GM18858 (cell line): Measurements from ENCODE around the gene MUC5B.
"Not testable (repeated sequence)": the region's sequence is repeated elsewhere in the genome, so short reads cannot be mapped to it uniquely, and the experiment has no call there.

Experiments
- ATAC-seq: cut with Tn5 transposase; IDR thresholded peaks from one replicate; pipeline ENCODE4 v1.9.1; 2021; ENCODE audit not compliant: unreplicated experiment

MUC5B gene

DNA sequence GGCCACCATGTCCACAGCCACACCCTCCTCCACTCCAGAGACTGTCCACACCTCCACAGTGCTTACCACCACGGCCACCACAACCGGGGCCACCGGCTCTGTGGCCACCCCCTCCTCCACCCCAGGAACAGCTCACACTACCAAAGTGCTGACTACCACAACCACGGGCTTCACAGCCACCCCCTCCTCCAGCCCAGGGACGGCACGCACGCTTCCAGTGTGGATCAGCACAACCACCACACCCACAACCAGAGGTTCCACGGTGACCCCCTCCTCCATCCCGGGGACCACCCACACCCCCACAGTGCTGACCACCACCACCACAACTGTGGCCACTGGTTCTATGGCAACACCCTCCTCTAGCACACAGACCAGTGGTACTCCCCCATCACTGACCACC, 21.7 kb downstream of the MUC5B start:
- ATAC-seq: not testable (repeated sequence)

DNA sequence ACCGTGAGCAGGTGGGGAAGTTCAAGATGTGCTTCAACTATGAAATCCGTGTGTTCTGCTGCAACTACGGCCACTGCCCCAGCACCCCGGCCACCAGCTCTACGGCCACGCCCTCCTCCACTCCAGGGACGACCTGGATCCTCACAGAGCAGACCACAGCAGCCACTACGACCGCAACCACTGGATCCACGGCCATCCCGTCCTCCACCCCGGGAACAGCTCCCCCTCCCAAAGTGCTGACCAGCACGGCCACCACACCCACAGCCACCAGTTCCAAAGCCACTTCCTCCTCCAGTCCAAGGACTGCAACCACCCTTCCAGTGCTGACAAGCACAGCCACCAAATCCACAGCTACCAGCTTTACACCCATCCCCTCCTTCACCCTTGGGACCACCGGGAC, 22.9 kb downstream of the MUC5B start:
- ATAC-seq: not testable (repeated sequence)

DNA sequence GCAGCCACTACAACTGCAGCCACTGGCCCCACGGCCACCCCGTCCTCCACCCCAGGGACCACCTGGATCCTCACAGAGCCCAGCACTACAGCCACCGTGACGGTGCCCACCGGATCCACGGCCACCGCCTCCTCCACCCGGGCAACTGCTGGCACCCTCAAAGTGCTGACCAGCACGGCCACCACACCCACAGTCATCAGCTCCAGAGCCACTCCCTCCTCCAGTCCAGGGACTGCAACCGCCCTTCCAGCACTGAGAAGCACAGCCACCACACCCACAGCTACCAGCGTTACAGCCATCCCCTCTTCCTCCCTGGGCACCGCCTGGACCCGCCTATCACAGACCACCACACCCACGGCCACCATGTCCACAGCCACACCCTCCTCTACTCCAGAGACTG, 23.4 kb downstream of the MUC5B start:
- not testable (repeated sequence) for ATAC-seq

DNA sequence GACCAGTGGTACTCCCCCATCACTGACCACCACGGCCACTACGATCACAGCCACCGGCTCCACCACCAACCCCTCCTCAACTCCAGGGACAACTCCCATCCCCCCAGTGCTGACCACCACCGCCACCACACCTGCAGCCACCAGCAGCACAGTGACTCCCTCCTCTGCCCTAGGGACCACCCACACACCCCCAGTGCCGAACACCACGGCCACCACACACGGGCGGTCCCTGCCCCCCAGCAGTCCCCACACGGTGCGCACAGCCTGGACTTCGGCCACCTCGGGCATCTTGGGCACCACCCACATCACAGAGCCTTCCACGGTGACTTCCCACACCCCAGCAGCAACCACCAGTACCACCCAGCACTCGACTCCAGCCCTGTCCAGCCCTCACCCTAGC, 24.2 kb downstream of the MUC5B start:
- not testable (repeated sequence) for ATAC-seq

DNA sequence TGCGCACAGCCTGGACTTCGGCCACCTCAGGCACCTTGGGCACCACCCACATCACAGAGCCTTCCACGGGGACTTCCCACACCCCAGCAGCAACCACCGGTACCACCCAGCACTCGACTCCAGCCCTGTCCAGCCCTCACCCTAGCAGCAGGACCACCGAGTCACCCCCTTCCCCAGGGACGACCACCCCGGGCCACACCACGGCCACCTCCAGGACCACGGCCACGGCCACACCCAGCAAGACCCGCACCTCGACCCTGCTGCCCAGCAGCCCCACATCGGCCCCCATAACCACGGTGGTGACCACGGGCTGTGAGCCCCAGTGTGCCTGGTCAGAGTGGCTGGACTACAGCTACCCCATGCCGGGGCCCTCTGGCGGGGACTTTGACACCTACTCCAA, 26.1 kb downstream of the MUC5B start:
- not testable (repeated sequence) for ATAC-seq

DNA sequence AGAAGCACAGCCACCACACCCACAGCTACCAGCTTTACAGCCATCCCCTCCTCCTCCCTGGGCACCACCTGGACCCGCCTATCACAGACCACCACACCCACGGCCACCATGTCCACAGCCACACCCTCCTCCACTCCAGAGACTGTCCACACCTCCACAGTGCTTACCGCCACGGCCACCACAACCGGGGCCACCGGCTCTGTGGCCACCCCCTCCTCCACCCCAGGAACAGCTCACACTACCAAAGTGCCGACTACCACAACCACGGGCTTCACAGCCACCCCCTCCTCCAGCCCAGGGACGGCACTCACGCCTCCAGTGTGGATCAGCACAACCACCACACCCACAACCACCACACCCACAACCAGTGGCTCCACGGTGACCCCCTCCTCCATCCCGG, 27.5 kb downstream of the MUC5B start:
- not testable (repeated sequence) for ATAC-seq

DNA sequence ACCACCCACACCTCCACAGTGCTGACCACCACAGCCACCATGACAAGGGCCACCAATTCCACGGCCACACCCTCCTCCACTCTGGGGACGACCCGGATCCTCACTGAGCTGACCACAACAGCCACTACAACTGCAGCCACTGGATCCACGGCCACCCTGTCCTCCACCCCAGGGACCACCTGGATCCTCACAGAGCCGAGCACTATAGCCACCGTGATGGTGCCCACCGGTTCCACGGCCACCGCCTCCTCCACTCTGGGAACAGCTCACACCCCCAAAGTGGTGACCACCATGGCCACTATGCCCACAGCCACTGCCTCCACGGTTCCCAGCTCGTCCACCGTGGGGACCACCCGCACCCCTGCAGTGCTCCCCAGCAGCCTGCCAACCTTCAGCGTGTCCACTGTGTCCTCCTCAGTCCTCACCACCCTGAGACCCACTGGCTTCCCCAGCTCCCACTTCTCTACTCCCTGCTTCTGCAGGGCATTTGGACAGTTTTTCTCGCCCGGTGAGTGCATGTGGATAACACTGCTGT, 28.4 kb downstream of the MUC5B start:
- no peak for ATAC-seq

DNA sequence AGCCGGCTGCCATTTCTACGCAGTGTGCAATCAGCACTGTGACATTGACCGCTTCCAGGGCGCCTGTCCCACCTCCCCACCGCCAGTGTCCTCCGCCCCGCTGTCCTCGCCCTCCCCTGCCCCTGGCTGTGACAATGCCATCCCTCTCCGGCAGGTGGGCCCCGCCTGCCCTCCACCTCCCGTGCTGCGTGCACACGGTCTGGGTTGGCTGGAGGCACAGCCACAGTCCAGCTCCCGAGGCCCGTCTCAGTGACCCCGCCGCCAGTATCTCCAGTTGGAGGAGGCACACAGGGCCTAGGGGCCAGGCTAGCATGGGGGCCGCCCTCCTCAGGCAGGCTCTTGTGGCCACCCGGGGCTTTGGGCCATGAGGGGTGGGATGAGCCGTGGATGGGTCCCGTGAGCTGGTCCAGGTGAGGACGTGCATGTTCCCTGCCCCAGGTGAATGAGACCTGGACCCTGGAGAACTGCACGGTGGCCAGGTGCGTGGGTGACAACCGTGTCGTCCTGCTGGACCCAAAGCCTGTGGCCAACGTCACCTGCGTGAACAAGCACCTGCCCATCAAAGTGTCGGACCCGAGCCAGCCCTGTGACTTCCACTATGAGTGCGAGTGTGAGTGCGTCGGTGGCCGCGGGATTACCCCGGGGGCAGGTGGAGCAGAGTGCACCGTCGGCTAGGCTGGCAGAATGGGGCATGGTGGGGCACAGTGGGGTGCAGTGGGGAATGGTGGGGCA, 29.7 kb downstream of the MUC5B start:
- no peak for ATAC-seq

DNA sequence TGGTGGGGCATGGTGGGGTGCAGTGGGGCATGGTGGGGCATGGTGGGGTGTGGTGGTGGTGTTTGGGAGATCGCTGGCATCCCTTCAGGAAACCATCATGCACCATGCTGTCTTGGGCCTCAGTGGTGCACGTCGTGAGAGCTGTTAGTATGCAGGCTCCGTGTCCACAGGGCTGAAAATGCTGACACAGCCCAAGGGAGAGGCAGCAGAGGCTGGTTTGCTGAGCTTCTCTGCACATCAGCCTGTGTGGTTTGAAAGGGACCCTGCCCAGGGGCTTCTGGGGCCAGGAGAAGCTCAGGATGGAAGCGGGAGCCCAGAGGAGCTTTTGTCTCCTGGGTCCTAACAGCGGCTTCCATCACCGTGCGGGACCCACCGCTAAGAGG, 30.2 kb downstream of the MUC5B start:
- no peak for ATAC-seq

DNA sequence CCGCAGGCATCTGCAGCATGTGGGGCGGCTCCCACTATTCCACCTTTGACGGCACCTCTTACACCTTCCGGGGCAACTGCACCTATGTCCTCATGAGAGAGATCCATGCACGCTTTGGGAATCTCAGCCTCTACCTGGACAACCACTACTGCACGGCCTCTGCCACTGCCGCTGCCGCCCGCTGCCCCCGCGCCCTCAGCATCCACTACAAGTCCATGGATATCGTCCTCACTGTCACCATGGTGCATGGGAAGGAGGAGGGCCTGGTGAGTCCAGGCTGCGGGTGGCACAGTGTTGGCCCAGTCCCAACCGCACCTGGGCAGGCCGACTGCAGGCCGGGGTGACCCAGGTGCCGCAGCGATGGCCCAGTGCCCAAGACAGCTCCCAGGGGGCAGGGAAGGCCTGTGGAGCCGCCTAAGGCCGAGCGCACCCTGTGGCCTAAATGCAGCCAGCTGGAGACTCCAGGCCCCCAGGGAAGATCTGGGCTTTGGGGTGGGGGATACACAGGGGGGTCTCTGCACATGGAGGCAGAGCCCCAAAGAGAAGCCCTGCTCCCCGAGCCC, 31.3 kb downstream of the MUC5B start:
- ATAC-seq: no peak

DNA sequence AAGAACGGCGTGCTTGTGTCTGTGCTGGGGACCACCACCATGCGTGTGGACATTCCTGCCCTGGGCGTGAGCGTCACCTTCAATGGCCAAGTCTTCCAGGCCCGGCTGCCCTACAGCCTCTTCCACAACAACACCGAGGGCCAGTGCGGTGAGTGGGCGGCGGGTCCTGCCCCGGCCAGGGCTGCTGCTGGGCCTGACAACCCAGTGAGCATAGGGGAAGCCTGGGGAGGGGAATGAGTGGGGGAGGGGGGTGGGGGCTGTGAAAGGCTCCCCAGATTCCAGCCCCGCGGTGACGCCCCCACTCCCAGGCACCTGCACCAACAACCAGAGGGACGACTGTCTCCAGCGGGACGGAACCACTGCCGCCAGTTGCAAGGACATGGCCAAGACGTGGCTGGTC, 31.9 kb downstream of the MUC5B start:
- ATAC-seq: no peak

DNA sequence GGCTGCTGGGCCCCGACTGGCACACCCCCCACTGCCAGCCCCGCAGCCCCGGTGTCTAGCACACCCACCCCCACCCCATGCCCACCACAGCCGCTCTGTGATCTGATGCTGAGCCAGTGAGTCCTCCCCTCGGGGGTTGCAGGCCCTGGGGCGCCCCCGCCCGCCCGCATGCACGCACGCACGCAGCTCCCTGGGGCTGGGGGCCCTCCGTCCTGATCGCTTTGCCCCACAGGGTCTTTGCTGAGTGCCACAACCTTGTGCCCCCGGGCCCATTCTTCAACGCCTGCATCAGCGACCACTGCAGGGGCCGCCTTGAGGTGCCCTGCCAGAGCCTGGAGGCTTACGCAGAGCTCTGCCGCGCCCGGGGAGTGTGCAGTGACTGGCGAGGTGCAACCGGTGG, 32.3 kb downstream of the MUC5B start:
- ATAC-seq: no peak

DNA sequence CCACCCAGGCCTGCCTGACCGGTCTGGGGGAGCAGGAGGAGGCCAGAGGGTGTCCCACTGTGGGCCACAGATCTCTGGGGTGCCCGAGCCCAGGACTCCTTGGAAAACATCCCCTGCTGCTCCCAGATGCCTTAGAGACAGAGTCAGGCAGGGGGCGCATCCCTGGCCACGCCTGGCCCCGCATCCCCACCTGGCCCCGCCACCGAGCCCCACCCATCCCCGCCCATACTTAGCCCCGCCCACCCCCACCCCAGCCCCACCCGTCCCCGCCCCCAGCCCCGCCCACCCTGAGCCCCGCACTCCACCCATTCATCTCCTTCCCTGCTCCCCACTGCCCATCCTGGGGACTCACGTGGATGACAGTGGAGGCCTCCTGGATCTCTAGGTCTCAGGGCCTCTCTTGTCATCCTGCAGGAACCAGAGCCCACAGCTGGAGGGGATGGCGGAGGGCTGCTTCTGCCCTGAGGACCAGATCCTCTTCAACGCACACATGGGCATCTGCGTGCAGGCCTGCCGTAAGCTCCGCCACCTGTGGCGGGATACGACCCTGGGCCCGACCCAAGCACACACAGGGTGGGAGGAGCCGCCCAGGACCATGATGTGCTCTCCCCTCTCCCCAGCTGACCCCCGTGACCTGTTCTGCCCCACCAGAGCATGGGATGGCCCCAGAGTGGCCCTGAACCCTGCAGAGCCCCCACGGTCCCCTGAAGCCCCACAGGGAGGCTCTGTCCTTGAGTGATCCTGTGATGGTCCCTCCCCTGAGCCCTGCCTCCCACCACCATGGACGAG, 33.6 kb downstream of the MUC5B start:
- no peak for ATAC-seq

DNA sequence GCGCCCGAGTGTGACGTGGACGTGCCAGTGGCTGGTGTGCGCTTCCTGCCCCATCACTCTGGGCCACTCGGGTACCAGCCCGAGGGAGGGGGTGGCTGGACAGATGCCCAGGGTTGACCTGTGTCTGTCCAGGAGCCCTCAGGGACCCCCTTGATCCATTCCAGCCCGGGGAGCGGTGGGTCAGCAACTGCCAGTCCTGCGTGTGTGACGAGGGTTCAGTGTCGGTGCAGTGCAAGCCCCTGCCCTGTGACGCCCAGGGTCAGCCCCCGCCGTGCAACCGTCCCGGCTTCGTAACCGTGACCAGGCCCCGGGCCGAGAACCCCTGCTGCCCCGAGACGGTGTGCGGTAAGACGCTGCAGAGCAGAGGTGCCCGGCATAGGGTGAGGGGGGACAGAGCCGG, 34.5 kb downstream of the MUC5B start:
- no peak for ATAC-seq

DNA sequence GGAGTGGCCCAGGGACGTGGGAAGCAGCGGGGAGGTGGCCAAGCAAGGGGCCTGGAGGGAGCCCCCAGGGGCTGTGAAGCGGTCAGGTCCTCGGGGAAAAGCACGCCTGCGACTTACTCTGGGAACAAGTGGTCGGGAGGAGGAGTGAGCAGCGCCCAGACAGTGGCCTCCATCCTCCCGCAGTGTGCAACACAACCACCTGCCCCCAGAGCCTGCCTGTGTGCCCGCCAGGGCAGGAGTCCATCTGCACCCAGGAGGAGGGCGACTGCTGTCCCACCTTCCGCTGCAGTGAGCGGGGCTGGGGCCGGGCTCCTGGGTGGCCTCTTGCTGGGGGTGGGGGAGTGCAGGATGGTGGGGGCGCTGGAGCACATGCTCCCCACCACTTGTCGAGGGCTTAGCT, 35.0 kb downstream of the MUC5B start:
- ATAC-seq: no peak

DNA sequence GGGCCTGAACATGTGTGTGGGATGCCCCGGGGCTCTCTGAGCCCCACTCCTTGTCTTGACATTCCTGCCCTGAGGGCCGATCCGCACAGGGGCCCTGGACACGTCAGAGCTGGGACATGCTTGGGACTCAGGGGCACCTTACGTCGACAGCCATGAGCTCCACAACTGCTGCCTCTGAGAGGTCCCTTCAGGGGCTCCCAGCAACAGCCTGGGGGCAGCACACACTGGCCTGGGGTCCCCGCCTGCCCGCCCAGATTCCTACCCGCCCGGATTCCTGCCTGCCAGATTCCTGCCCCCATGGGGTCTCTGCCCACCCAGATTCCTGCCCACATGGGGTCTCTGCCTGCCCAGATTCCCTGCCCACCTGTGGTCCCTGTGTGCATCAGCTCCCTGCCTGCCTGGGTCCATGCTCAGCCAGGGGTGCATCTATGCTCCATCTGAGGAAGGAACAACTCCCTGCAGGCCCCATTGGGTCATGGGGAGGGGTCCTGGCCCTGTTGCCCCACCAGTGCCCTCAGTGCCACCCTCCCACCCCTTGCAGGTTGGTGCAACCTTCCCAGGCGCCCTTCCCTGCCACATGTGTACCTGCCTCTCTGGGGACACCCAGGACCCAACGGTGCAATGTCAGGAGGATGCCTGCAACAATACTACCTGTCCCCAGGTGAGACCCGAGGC, 35.7 kb downstream of the MUC5B start:
- ATAC-seq: no peak

DNA sequence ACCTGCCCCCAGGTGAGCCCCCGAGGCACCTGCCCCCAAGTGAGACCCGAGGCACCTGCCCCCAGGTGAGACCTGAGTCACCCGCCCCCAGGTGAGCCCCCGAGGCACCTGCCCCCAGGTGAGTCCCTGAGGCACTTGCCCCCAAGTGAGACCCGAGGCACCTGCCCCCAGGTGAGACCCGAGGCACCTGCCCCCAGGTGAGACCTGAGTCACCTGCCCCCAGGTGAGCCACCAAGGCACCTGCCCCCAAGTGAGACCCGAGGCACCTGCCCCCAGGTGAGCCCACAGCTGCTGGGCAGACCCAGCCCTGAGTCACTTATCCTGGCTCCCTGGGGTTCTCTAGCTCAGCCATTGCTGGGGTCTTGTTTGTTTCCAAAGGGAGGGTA, 36.2 kb downstream of the MUC5B start:
- no peak for ATAC-seq

DNA sequence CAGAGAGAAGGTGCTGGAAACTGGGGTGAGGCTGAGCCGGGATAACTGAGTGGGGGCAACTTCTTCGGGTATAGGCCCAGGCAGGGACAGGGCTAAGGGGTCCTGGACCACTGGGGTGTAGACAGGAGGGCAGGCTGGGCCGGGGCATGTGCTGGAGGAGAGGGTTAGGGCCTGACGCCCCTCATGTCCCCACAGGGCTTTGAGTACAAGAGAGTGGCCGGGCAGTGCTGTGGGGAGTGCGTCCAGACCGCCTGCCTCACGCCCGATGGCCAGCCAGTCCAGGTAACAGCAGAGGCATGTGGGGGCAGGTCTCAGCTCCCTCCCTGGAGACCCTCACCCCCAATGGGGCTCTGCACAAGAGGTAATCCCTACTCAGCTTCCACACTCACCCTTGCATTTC, 36.7 kb downstream of the MUC5B start:
- no peak for ATAC-seq

DNA sequence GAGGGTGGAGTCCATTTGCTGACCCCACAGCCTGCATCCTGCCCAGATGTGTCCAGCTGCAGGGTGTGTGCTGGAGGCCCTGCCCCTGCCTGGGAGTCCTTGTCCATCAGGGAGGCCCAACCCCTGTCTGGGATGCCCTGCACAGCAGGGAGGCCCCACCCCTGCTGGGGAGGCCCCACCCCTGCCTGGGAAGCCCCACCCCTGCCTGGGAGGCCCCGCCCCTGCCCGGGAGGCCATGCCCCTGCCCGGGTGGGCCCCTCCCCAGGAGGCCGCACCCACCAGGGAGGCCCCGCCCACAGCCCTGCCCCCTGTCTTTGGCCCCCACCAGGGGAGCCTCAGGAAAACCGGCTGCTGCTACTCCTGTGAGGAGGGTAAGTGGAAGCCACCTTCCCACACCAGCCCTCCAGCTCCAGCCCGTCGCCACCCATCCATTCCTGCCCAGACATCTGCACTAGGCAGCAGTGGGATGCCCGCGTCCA, 37.2 kb downstream of the MUC5B start:
- ATAC-seq: no peak

DNA sequence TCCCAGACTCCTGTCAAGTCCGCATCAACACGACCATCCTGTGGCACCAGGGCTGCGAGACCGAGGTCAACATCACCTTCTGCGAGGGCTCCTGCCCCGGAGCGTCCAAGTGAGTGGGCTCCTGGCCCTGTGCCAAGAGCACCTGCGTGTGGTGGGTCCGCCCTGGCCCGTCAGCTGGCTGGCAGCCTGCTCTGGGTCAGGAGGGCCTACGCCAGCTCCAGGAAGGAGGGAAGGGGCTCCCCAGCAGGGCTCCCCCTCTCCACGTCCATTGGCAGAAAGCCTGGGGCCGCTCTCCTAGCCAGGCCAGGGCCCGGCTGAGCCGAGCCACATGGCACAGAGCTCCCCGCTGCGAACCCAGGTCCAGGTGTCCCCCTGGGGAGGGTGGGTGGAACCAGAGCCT, 37.8 kb downstream of the MUC5B start:
- ATAC-seq: no peak
